Measurements from ENCODE around the gene ABHD6. TPM values are rescaled to one million over a fixed set of nuclear protein-coding genes. Genes with fewer than 3 reads are reported as not detected.
"Not testable (repeated sequence)": the region's sequence is repeated elsewhere in the genome, so short reads cannot be mapped to it uniquely, and the experiment has no call there.

ABHD6 gene
- total RNA-seq, 6 donors from 2014 or later: 9.7 to 54.7 (median 16.9) TPM

DNA sequence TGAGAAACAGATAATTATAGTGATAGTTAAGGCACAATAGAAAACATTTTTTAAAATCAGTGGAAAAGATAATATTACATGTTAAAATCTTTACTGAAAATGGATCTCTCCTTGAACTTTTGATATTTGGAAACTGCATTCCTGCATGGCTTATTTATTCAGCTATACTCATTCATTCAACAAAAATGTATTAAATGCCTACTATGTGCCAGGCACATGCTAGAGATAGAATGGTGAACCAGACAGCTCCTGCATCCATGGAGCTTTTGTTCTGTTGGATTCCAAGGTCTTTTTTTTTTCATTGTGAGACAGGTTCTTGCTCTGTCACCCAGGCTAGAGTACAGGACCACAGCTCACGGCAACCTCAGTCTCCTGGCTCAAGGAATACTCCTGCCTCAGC, 99.6 kb downstream of the ABHD6 start:
- ATAC-seq (ENCODE audit: low FRiP score in 2 of 2): no peak
- Histone ChIP-seq H3K9me3 (no peaks in the 10 kb centered on the region), H3K4me3 (no peak overlapping the region), H3K4me1 (peaks cover 24 to 35% (median 26%) of the 10 kb centered on the region in 4 donors), H3K27ac (no peak overlapping the region), H3K27me3 (no peaks in the 10 kb centered on the region), H3K36me3 (peaks cover 0 to 13% (median 5%) of the 10 kb centered on the region in 4 donors)
- 100% methylated on average over 1 of the region's 1 CpG for WGBS, 2 donors
- no peak for DNase-seq
- no peak for TF ChIP-seq POLR2AphosphoS5 (IDR thresholded peaks at IDR 0.05)
- no peak for TF ChIP-seq POLR2A (IDR thresholded peaks at IDR 0.05)
- TF ChIP-seq, protein P1, sequence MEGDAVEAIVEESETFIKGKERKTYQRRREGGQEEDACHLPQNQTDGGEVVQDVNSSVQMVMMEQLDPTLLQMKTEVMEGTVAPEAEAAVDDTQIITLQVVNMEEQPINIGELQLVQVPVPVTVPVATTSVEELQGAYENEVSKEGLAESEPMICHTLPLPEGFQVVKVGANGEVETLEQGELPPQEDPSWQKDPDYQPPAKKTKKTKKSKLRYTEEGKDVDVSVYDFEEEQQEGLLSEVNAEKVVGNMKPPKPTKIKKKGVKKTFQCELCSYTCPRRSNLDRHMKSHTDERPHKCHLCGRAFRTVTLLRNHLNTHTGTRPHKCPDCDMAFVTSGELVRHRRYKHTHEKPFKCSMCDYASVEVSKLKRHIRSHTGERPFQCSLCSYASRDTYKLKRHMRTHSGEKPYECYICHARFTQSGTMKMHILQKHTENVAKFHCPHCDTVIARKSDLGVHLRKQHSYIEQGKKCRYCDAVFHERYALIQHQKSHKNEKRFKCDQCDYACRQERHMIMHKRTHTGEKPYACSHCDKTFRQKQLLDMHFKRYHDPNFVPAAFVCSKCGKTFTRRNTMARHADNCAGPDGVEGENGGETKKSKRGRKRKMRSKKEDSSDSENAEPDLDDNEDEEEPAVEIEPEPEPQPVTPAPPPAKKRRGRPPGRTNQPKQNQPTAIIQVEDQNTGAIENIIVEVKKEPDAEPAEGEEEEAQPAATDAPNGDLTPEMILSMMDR (IDR thresholded peaks at IDR 0.05): no peak
- no peak for TF ChIP-seq EP300 (IDR thresholded peaks at IDR 0.05)

DNA sequence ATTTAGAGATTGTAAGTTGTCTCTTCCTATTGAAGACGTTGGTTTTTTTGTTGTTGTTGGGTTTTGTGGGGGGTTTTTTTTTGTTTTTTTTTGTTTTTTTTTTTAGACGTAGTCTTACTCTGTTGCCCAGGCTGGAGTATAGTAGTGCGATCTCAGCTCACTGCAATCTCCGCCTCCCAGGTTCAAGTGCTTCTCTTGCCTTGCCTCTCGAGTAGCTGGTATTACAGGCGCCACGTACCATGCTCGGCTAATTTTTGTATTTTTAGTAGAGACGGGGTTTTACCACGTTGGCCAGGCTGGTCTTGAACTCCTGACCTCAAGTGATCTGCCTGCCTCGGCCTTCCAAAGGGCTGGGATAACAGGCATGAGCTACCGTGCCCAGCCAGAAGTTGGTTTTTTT, 101.6 kb downstream of the ABHD6 start:
- DNase-seq; H3K27ac ChIP-seq; H3K4me3 ChIP-seq; ATAC-seq (ENCODE audit: low FRiP score in 2 of 2); H3K9me3 ChIP-seq; H3K27me3 ChIP-seq: not testable (repeated sequence)
- WGBS, 2 donors: 89 to 91% methylated on average over 12 of the region's 12 CpGs
- Histone ChIP-seq H3K4me1 (peaks cover 15 to 26% (median 18%) of the 10 kb centered on the region in 4 donors), H3K36me3 (peaks cover 0 to 15% (median 5%) of the 10 kb centered on the region in 4 donors)

DNA sequence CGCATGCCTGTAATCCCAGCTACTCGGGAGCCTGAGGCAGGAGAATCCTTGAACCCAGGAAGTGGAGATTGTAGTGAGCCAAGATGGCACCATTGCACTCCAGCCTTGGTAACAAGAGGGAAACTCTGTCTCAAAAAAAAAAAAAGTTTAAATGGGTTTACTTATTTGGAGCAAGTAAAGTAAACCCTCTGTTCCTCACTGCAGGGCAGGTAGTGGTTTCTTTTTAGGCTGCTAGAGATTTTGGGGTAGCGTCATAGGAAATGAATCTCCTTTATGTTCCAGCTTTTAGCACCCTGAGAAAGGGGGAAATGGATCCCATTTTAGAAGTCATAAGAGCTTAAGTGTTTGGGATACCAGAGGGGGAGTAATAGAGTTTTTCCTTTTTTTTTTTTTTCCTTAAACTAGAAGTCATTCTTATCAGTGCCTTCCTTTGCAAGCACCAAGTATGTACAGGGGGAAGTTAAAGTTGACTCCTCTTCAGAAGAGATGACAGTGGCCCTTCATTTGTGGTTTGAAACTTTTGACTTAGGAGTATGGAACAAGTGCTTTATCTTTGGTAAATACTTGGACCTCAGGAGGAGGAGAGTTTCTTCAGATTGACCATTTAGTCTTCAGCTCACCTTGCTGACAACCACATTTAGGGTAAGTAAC, 103.1 kb downstream of the ABHD6 start:
- H3K27ac ChIP-seq: no peak overlapping the region
- ATAC-seq (ENCODE audit: low FRiP score in 2 of 2) (no peak), DNase-seq (no peak)
- 96 to 97% methylated on average over 3 of the region's 3 CpGs for WGBS, 2 donors
- peaks cover 6 to 13% (median 8%) of the 10 kb centered on the region in 4 donors for H3K4me1 ChIP-seq
- TF ChIP-seq, protein P1 (IDR thresholded peaks at IDR 0.05): no peak
- TF ChIP-seq EP300 (IDR thresholded peaks at IDR 0.05) (no peak), POLR2AphosphoS5 (IDR thresholded peaks at IDR 0.05) (no peak)
- peaks cover 0 to 15% (median 5%) of the 10 kb centered on the region in 4 donors for H3K36me3 ChIP-seq
- H3K27me3 ChIP-seq: no peaks in the 10 kb centered on the region
- no peak overlapping the region for H3K4me3 ChIP-seq
- H3K9me3 ChIP-seq: no peaks in the 10 kb centered on the region

DNA sequence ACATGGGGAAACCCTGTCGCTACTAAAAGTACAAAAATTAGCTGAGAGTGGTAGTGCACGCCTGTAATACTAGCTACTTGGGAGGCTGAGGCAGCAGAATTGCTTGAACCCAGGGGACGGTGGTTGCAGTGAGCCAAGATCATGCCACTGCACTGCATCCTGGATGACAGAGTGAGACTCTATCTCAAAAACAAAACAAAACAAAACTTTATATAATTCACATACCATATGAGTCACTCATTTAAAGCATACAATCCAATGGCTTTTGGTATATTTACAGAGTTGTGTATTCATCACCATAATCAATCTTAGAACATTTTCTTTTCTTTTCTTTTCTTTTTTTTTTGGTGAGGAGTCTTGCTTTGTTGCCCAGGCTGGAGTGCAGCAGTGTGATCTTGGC, 103.8 kb downstream of the ABHD6 start:
- 89 to 91% methylated on average over 3 of the region's 3 CpGs for WGBS, 2 donors
- Histone ChIP-seq H3K4me1 (peaks cover 3 to 10% (median 8%) of the 10 kb centered on the region in 4 donors), H3K36me3 (peaks cover 0 to 15% (median 5%) of the 10 kb centered on the region in 4 donors), H3K9me3 (no peaks in the 10 kb centered on the region), H3K27ac (no peak overlapping the region), H3K4me3 (no peak overlapping the region), H3K27me3 (no peaks in the 10 kb centered on the region)
- TF ChIP-seq POLR2AphosphoS5 (IDR thresholded peaks at IDR 0.05) (no peak), EP300 (IDR thresholded peaks at IDR 0.05) (no peak), POLR2A (IDR thresholded peaks at IDR 0.05) (no peak)
- TF ChIP-seq, protein P1 (IDR thresholded peaks at IDR 0.05): no peak
- DNase-seq: no peak
- no peak for ATAC-seq (ENCODE audit: low FRiP score in 2 of 2)

DNA sequence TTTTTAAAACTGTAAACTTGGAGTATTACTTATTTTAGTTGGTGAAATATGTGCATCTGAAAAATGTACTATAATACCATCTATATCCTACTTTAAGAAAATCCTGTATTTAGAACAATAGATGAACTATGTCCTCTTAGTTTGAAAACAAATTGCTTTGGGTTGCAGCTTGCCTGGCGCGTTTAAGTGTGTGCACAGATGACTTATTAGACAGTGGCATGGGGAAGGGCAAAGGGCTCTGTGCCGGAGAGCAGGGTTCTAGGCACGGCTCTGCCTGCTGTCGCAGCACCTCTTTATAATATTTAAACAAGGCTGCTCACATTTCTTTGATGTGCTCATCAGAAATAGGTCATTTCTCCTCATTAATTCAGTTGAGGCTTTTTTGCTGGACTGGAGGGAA, 105.1 kb downstream of the ABHD6 start:
- DNase-seq: no peak
- Histone ChIP-seq H3K27ac (no peak overlapping the region), H3K27me3 (no peaks in the 10 kb centered on the region), H3K4me3 (no peak overlapping the region), H3K36me3 (peaks cover 0 to 15% (median 5%) of the 10 kb centered on the region in 4 donors), H3K4me1 (peaks cover 0 to 13% (median 2%) of the 10 kb centered on the region in 4 donors), H3K9me3 (no peaks in the 10 kb centered on the region)
- no peak for ATAC-seq (ENCODE audit: low FRiP score in 2 of 2)
- WGBS, 2 donors: 74 to 81% methylated on average over 5 of the region's 5 CpGs
- TF ChIP-seq, protein P1 (IDR thresholded peaks at IDR 0.05): no peak
- no peak for TF ChIP-seq POLR2A (IDR thresholded peaks at IDR 0.05)
- no peak for TF ChIP-seq EP300 (IDR thresholded peaks at IDR 0.05)
- no peak for TF ChIP-seq POLR2AphosphoS5 (IDR thresholded peaks at IDR 0.05)

Small RNAs within 50 kb of the gene (small RNA-seq; reads per million reads assigned to genes)
- 0 reads per million in 4 donors for gene AC098479.1

Other genes starting within 250 kb of the ABHD6 start
- gene FLNB, start 229.4 kb upstream of the ABHD6 start, total RNA-seq: 100 to 1,000 TPM; 101 to 193 (median 127) TPM
- 10 to 100 TPM in 1 of 6 donors, 1 to 10 TPM in 2, under 1 TPM in 2, not detected in 1; 0.59 to 35.6 (median 3.3) TPM for gene DNASE1L3, start 26.8 kb upstream of the ABHD6 start, total RNA-seq
- 10 to 100 TPM in 2 of 6 donors, 1 to 10 TPM in 4; 6.3 to 11.0 (median 9.4) TPM for gene RPP14, start 68.5 kb downstream of the ABHD6 start, total RNA-seq
- gene HTD2, start 68.7 kb downstream of the ABHD6 start, total RNA-seq: 10 to 100 TPM in 2 of 6 donors, 1 to 10 TPM in 3, not detected in 1; 7.1 to 14.7 (median 9.0) TPM
- gene PXK, start 95.1 kb downstream of the ABHD6 start, total RNA-seq: 10 to 100 TPM; 17.6 to 38.8 (median 23.2) TPM
- 10 to 100 TPM; 20.4 to 81.4 (median 48.5) TPM for gene PDHB, start 196.0 kb downstream of the ABHD6 start, total RNA-seq

Data from upper lobe of left lung (tissue), 6 donors.